GM18873 (cell line): Measurements from ENCODE around the gene PLEKHA6.

Experiments used
- ATAC-seq: cut with Tn5 transposase; IDR thresholded peaks from one replicate; pipeline ENCODE4 v1.9.1; 2021; ENCODE audit warnings: mild to moderate bottlenecking, moderate library complexity, moderate number of reproducible peaks; ENCODE audit not compliant: unreplicated experiment, low FRiP score

PLEKHA6 gene

DNA sequence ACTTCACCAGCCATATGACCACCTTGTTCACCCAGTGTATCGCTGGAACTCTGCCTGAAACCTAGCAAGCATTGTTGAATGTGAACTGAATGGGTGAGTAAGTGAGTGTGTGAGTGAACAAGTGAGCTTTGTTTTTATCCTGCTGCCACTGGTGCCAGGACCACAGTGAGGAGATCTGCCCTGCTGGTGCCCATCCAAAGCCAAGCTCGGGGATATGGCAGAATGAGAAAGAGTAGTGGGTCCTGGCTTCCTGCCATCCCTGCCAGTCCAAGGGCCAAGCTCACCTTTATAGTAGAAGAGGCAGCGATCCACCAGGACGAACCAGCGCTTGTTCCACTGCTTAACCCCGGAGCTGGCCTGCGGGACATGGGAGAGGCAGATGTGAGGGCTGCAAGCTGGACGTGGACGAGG is 92.5 kb downstream of the PLEKHA6 start:
- ATAC-seq, result no peak

DNA sequence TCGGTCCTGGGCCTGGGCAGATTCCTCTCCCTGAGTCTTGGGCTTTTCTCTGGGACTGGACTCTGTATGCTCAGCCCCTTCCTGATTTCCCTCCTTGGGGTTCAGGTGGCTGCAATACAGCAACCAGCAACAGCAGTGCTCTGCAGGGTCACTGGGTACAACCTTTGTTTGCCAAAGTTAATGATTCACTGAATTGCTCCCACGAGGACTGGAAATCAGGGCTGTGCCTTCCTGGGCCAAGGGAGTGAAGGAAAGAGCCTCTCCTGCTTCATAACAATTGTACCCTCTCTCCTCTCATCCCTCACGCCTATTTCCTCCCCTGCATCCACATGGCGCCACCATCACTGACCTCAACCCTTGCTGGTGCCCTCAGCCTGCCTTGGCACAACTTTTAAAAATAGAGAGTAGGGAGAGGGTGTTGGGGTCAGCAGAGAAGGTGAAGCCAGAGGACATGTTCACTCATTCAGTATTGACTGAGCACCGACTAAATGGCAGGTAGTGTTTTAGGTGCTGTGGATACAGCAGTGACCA is 93.2 kb downstream of the PLEKHA6 start:
- no peak for ATAC-seq

DNA sequence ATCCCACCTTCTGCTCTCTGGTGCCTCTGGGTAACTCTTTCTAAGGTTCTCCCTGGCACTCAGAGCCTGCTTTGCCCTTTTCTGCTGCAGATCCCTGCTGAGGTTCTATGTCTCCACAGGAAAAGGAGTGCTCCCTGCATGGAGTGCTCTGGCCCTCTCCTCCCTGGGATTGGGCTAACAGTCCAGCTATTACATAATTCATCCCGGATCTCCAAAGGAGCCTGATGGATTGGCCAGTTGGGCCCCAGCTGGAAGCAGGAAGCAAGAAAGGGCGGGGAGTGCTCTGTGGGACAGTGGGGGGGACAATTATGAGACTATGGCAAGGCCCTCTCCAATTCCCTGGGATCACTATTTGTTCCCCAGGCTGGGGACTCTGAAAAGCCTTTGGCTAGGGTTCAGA is 94.1 kb downstream of the PLEKHA6 start:
- no peak for ATAC-seq

DNA sequence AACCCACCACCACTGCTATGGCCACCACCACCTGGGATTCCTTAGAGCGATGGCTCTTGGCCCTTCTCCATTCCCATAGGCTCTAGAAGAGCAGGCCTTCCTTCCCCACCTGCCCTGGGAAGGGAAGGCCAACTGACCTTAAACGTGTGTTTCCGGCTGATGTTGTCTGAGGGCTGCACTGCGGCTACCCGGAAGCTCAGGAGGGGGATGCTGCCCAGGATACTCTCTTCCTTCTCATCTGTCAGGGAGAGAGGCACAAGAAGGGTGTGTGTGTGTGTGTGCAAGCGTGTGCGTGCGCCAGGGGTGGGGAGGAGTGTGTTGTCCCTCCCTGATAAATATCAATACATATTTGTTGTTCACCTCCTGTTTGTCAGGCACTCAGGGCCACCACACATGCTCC is 94.9 kb downstream of the PLEKHA6 start:
- ATAC-seq, result no peak

DNA sequence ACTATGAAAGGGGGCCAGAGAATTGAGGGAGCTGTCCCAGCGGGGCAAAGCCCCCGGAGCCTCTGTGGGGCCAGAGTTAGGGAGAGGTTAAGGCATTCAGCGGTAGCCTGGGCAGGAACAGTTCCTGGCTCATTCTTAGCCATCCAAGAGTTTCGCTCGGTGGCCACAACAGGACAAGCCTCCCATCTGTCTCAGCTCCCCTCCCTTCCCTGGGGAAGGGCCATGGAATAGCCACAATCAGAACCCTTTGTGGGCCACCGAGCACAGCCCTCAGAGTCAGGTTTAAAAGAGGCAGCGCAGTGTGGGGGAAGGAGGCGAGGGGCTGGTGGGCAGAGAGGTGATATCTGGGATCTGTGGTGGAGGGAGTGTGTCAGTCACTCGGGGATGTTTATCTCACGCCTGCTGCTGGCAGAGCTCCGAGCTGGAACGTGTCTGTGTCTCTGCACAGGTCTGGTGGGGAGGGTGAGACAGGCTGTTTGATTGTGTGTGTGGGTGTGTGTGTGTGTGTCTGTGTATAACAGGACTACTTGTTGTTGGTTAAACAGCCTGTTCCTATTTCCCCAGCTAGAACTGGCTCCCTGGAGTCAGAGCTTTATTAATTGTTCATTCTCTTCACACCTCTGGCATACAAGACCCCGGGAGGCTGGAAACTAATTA is 96.3 kb downstream of the PLEKHA6 start:
- no peak for ATAC-seq

DNA sequence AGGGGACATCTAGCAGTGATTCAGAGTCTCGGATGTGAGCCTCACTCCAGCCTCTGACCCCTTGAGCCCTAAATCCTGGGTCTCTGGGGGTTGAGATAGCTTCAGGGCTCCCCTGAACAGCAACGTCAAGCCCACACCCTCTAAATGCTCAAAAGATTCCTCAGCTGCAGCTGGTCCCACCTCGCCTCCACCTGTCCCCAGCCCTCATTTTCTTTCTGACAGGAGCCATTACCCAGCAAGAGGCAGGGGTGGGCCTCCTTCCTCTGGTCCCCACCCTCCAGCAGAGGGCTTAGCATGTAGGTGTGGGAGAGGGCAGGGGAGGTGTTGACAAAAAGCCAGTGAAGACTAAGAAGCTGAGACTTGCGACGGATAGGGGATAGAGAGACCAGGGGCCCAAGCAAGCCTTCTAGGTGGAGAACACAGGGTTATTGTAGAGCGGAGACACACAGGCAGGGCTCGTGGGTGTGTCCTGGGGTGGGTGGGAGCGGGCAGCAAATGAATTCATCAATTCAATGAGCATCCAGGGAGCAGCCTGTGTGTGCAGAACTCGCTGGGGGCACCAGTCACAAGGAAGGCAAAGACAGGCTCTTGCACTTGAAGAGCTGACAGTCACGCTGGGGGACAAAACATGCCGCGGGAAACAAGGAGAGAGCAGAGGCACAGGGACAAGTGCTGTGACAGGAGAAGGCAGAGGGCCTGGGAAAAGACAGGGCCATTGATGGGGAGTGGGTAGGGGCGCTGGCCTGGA is 97.0 kb downstream of the PLEKHA6 start:
- ATAC-seq, result no peak

DNA sequence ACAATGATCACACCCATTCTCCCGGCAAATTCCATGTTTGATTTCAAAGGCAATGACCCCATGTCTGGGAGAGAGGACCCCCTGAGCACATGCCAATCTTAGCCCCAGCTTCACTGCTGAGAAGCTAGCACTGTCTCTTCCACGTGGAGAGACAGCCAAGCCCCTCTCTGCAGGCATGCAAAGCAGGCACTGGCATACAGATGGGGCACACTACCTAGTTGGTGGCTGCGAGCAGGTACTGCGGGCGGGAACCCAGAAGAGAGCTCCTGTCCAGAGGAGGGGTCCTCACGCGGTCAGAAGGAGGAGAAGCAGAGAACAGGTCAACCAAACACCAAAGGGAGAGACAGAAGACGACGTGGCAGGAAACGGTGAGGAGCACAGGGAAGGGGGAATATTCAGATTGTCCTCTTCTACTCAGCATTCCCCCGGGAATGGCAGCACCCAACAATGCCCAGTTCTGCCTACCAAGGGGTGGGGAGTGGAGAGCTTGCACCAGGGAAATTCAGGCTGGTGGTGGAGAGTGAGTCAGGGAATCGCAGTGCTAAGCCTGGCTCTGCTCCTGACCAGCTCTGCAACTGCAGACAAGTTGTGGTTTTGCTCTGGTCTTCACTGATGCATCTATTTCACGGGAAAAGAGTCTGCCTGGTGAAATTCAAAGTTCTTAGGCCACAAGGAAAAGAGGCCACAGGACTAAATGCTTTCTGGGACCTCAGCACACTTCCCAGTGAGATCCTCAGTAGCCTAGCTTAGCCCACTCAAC is 97.8 kb downstream of the PLEKHA6 start:
- no peak for ATAC-seq

DNA sequence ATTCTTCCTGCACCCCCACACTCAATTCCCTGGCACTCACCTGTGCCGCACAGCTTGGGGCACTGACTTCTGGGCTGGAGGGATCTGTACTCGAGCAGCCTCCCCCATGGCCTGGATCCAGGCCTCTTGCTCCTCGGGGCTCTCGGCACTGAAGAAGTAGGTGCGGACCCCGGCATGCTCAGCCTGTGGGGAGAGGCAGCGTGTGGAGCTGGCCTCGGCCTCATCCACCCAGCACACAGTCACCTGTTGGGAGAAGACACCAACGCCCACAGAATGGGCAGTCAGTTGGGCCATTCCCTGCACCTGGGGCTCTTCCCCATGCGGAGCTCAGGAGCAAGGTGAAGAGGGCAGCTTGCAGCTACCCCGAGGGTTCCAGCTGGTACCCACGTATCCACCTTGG is 98.5 kb downstream of the PLEKHA6 start:
- ATAC-seq, result no peak

DNA sequence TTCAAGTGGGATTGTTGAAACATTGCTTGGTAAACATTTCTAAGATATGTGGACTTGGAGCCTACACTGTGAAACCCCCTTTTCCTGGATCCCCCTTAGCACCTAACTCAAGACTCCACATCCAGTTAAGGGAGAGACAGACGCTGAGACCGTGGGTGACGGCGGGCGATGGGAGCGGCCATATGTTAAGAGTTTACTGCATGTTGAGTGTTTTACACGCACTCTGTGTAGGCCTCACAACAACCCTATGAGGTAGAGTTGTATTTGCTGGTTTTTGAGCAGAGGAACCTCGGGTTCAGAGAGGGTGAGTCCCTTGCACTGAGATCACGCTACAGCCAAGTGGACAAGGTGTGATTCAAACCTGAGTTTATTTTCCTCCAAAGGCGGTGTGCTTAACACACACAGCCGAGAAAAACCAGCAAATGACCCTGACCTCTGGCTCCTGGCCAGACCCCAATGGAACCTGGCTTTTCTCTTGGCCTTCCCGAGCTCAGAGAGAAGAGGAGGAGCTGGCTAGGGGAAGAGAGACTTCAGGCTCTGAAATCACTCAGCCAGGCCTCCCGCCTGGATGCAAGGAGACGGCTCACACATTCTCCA is 99.0 kb downstream of the PLEKHA6 start:
- no peak for ATAC-seq

DNA sequence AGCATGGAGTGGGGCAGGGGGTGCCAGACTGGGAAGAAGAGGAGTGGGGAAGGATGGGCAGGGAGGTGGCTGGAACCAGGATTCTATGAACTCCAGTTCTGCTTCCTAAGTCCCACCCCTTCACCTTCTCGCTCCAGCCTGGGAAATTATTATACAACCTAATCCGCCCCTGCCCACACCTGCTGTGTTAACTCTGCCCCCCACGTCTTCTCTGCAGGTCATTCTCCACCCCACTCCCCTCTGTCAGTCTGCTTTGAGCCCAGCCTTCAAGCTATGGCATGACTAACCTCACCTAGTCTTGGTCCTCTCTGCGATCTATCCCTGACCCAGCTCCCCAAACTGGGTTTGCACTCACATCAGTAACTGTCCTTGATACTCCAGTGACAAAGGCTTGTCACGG is 99.9 kb downstream of the PLEKHA6 start:
- no peak for ATAC-seq

DNA sequence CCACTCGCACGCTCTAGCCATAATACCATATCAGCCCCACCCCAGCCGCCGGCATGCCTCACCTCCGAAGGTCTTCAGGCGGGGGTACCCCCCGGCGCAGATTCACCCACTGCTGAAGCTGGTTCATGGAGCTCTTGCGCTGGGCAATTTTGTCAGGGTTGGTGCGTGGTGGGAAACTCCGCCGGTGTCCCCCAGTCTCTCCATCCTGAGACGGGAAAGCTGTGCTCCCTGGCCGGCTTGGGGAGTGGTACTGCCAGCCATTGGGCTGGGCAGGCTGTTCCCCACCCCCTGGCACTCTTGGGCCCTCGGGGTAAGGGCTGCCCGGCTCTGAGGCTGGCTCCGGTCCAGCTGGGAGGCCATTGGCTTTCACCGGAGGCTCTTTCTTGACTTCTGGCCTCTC is 100.5 kb downstream of the PLEKHA6 start:
- no peak for ATAC-seq

DNA sequence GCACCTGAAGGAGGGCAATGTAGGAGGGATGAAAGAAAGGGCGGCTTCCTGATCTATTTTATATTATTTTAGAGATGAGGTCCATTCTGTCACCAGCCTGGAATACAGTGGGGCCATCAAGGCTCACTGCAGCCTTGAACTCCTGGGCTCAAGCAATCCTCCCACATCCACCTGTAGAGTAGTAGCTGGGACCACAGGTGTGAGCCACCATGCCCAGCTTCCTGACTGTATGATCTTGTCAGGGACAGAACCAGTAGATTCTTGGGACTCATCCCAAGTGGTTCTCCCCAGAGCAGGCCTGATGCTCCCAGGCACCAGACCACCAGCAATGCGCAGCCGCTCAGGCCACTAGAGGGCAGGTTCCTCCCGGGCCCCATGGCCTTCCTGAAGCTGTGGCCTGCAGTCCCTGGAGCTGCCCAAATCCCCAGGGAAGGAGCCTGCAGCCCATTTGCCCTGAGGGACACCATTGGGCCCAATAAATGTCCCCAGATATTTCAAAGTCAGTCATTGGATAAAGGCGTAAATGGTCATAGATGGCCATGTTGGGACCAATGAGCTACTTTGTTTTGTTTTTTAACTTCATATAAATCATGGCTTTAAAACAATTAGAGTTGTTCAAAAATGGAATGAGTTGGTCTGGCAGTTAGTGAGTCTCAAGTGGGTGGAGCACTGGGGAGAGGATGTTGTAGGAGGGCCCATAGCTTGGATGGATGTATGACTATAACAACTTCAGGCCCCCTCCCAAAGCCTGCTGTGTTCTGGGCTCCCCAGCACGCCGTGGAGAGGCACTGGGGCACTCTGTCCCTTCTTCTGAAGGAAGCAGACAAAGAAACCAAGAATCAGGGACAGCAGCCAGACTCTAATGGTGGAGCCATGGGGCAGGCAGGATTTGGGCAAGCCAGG is 101.3 kb downstream of the PLEKHA6 start:
- ATAC-seq, result no peak

DNA sequence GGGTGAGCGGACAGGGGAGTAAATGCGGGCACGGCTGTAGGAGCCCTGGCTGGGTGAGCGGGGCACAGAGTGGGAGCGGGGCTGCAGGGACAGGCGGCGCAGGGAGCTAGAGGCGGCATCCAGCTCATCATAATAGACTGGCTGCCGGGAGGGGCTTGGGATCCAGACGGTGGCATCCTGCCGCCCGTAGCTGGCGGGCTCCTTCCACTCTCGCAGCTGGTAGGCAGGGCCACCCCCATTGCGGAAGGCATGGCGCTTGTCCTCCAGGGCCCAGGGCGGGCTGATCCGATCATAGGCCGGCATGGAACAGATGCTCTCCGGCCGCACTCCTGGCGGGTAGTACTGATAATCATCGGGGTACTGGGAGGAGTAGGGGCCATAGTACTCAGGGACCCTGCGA is 102.3 kb downstream of the PLEKHA6 start:
- no peak for ATAC-seq

DNA sequence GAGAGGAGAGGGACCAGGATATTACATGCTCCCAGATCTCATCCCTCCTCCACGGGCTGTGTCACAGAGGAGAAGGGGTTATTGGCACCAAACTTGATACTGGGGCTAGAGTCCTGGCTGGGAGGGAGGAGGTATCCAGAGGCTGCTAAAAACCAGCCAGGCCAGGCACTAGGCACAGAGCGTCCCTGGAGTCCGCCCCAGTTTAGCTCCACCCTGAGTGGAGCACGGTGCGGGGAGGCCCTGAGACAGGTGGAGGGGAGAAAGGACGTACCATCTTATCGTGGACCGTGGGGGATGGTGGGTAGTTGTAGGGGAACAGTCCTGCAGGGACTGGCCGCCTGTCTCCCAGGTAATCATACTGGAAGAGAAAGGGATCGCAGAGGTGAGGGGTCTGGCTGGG is 103.2 kb downstream of the PLEKHA6 start:
- ATAC-seq, result no peak

DNA sequence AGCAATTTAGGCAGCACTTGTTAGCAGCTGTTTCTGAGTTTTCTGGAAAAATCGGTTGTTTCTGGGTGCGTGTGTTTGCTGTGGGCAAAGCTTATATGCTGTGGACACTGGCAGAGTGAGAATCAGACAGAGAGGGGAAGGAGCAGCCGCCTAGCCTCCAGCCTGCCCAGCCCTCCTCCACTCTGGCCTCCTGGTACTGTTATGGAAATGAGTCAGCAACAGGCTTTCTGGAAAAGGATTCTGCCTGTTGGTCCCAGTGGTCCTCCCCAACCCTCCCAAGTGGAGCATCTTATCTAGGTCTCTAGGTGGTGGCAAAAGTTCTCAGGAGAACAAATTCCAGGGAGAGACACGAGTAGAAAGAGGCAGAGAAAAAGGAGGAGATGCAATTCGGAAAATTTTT is 103.8 kb downstream of the PLEKHA6 start:
- no peak for ATAC-seq

DNA sequence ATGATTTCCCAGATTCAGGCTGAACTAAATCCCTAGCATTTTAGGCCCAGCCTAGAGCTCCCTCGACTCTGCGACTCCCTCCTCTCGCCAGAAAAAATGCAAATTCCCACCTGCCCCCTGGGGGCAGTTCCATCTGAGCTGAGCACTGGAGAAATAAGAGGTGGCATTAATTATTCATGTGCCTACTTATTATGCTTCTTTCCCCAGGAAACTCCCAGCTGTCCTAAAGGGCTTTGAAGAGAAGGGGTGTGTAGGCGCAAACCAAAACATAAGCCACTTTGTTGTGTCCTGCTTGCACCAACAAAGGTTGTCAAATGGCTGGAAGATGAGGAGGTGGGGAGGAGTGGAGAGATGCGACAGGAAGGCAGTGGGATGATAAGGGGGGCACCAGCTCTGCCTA is 104.5 kb downstream of the PLEKHA6 start:
- ATAC-seq, result no peak

DNA sequence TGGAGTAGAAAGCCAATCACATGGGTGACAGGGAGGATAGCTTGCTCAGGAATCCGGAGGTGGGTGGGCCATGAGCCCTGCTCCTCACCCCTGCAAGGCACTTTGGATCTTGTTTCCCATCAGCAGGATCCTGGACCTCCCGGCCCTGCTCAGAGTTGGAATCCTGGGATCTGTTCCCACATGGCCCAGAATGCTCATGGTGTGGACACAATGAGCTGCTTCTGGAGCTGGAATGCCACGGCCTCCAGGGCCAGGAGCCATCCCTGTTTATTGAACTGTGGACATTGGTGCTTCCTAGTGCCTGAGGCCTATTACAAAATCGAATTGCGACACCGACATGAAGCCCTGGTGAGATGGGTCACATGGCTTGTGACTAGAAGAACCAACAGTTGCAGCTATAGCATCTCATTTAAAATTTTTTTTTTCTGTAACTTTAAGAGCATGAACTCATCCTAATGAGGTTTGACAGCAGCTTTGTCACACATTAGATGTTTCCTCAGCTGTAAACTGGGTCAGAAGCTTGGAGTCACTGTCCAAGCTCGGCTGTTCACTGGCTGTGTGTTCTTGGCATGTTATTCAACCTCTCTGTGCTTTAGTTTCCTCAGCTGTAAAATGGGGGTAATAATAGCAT is 105.6 kb downstream of the PLEKHA6 start:
- ATAC-seq, result no peak

DNA sequence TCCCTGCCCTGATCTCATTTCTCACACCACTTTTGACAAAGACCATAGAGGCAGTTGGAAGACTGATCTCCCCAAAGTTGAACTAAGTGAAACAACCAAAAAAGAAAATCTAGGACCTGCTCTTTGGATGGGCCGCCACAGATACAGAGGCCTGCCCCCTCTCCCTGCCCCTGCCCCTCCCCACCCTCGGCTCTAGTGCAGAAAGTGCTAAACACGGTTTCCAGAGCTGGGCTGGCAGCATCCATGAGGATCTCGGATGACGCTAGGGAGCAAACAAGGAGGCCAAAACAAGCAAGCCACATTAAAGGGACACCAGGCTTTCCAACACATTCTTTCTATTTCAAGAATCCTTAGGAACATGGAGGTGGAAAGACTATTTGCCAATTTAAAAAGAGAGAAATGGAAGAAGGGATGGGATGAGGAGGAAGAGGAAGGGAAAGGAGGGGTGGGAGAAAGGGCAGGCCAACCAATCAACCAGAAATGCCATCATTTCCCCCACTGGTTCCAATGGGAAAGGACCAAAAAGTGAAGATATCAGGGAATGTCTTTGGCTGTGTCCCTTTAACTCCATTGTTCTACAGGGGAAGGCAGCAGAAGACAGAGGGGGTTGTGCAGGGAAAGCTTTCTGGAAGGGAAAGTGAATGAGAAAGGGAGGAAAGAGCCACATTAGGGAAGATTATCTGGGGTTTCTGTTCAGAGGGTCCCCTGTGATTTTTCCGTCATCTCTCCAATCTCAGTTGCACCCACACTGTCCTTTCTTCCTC is 107.6 kb downstream of the PLEKHA6 start:
- ATAC-seq, result no peak

DNA sequence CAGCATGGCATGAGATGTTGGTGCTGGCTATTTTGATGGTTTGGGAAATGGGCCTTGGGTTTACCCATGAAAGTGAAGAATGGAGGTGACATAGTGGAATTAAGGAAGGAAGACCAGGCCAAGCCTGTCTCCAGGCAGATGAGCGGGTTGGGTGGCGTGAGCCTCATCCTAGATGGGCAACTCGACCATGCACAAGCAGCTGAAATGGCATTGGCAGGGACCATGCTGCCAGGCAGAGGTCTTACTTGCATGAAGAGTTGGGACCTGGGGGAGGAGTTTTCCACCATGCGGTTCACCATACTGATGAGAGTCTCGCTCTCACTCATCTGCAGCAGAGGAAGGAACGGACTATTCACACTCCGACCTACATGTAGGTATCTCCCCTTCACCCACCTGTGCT is 108.4 kb downstream of the PLEKHA6 start:
- no peak for ATAC-seq
